Measurements from ENCODE around the gene TMEM62.
"Not testable (repeated sequence)": the region's sequence is repeated elsewhere in the genome, so short reads cannot be mapped to it uniquely, and the experiment has no call there.

The TMEM62 gene

GRCh38 chr15:43125100-43125661 is 8.2 kb upstream of the TMEM62 start:
- DNase-seq (ENCODE audit: low spot score): no peak

- no peak for DNase-seq (ENCODE audit: low spot score)
These were observed 7.0 kb upstream of the TMEM62 start for GRCh38 chr15:43126356-43126755.

GRCh38 chr15:43127752-43128151 is 5.6 kb upstream of the TMEM62 start:
- no peak for DNase-seq (ENCODE audit: low spot score)

- DNase-seq (ENCODE audit: low spot score): not testable (repeated sequence)
These were observed 5.0 kb upstream of the TMEM62 start for GRCh38 chr15:43128174-43128979.

GRCh38 chr15:43128980-43129335 is 4.4 kb upstream of the TMEM62 start:
- no peak for DNase-seq (ENCODE audit: low spot score)

GRCh38 chr15:43132830-43133429 is 456 bp upstream of the TMEM62 start:
- DNase-seq (ENCODE audit: low spot score): no peak

- no peak for DNase-seq (ENCODE audit: low spot score)
These were observed 810 bp downstream of the TMEM62 start for GRCh38 chr15:43134157-43134635.

- DNase-seq (ENCODE audit: low spot score): no peak
These were observed 2.0 kb downstream of the TMEM62 start for GRCh38 chr15:43135351-43135750.

GRCh38 chr15:43143203-43143941 is 10.0 kb downstream of the TMEM62 start:
- DNase-seq (ENCODE audit: low spot score): no peak

GRCh38 chr15:43144512-43144911 is 11.1 kb downstream of the TMEM62 start:
- DNase-seq (ENCODE audit: low spot score): no peak

GRCh38 chr15:43146184-43146583 is 12.8 kb downstream of the TMEM62 start:
- no peak for DNase-seq (ENCODE audit: low spot score)

GRCh38 chr15:43150191-43150929 is 17.0 kb downstream of the TMEM62 start:
- DNase-seq (ENCODE audit: low spot score): no peak

- no peak for DNase-seq (ENCODE audit: low spot score)
These were observed 18.3 kb downstream of the TMEM62 start for GRCh38 chr15:43151688-43152087.

GRCh38 chr15:43153269-43153668 is 19.9 kb downstream of the TMEM62 start:
- DNase-seq (ENCODE audit: low spot score): no peak

GRCh38 chr15:43165801-43166325 is 32.5 kb downstream of the TMEM62 start:
- DNase-seq (ENCODE audit: low spot score): no peak

- DNase-seq (ENCODE audit: low spot score): not testable (repeated sequence)
These were observed 33.9 kb downstream of the TMEM62 start for GRCh38 chr15:43167261-43167660.

GRCh38 chr15:43168192-43169107 is 35.1 kb downstream of the TMEM62 start:
- no peak for DNase-seq (ENCODE audit: low spot score)

- DNase-seq (ENCODE audit: low spot score): no peak
These were observed 36.5 kb downstream of the TMEM62 start for GRCh38 chr15:43169888-43170287.

- not testable (repeated sequence) for DNase-seq (ENCODE audit: low spot score)
These were observed 42.4 kb downstream of the TMEM62 start for GRCh38 chr15:43175656-43176309.

GRCh38 chr15:43177147-43177546 is 43.8 kb downstream of the TMEM62 start:
- not testable (repeated sequence) for DNase-seq (ENCODE audit: low spot score)

Measured in D341Med (cell line).